Keratinocyte (primary cell): ENCODE data around the gene LAD1.

Source experiments
- EZH2 ChIP-seq: IDR thresholded peaks from one replicate; pipeline ENCODE4 v1.6.1; 2012; ENCODE audit warnings: inconsistent platforms, mild to moderate bottlenecking, low read length, moderate library complexity
- TF ChIP-seq, protein P1 (sequence below), 3 experiments: IDR thresholded peaks in 1 of 3; conservative IDR thresholded peaks in 1 of 3; optimal IDR thresholded peaks in 1 of 3; 2 replicates in 2 of 3; 3 replicates in 1 of 3; pipeline versions ENCODE3 to v1.5.1; 2011; ENCODE audit warnings: low read length in 3 of 3, mild to moderate bottlenecking in 3 of 3, moderate library complexity in 2 of 3, control low read depth in 1 of 3, inconsistent platforms in 1 of 3; ENCODE audit not compliant: insufficient read depth in 2 of 3; ENCODE audit errors: extremely low read depth in 1 of 3

- TF ChIP-seq, protein P1, sequence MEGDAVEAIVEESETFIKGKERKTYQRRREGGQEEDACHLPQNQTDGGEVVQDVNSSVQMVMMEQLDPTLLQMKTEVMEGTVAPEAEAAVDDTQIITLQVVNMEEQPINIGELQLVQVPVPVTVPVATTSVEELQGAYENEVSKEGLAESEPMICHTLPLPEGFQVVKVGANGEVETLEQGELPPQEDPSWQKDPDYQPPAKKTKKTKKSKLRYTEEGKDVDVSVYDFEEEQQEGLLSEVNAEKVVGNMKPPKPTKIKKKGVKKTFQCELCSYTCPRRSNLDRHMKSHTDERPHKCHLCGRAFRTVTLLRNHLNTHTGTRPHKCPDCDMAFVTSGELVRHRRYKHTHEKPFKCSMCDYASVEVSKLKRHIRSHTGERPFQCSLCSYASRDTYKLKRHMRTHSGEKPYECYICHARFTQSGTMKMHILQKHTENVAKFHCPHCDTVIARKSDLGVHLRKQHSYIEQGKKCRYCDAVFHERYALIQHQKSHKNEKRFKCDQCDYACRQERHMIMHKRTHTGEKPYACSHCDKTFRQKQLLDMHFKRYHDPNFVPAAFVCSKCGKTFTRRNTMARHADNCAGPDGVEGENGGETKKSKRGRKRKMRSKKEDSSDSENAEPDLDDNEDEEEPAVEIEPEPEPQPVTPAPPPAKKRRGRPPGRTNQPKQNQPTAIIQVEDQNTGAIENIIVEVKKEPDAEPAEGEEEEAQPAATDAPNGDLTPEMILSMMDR (optimal IDR thresholded peaks at IDR 0.05 in 1 of 3, IDR thresholded peaks at IDR 0.05 in 1 of 3, conservative IDR thresholded peaks at IDR 0.05 in 1 of 3; ENCODE audit: extremely low read depth in 1 of 3, insufficient read depth in 2 of 3, low read length in 3 of 3) = no peak
- no peak for TF ChIP-seq EZH2
Observed at GRCh38 chr1:201332616-201333335, 66.3 kb downstream of the LAD1 start.
